HUES64 (cell line): Measurements from ENCODE around the gene TMBIM1. TPM values are rescaled to one million over a fixed set of nuclear protein-coding genes. Genes with fewer than 3 reads are reported as not detected.

Source experiments
- H3K27ac ChIP-seq: 2 replicates; pipeline ENCODE4 v1.7.0; 2013; ENCODE audit warnings: low read depth, low read length, inconsistent platforms
- H3K27me3 ChIP-seq: 2 replicates; pipeline ENCODE4 v1.6.1; 2013; ENCODE audit warnings: mild to moderate bottlenecking, low read length; ENCODE audit not compliant: insufficient read depth
- H3K36me3 ChIP-seq: 2 replicates; pipeline ENCODE4 v1.6.1; 2013; ENCODE audit warnings: mild to moderate bottlenecking, low read length; ENCODE audit not compliant: insufficient read depth
- H3K4me1 ChIP-seq: 2 replicates; pipeline ENCODE4 v1.6.1; 2013; ENCODE audit warnings: mild to moderate bottlenecking, low read length, moderate library complexity; ENCODE audit not compliant: insufficient read depth
- H3K4me3 ChIP-seq: 2 replicates; pipeline ENCODE4 v1.5.1; 2013; ENCODE audit warnings: mild to moderate bottlenecking, low read length, moderate library complexity
- H3K9ac ChIP-seq: 2 replicates; pipeline ENCODE4 v1.6.1; 2013; ENCODE audit warnings: mild to moderate bottlenecking, low read depth, low read length
- H3K9me3 ChIP-seq: 2 replicates; pipeline ENCODE4 v1.6.1; 2013; ENCODE audit warnings: low read depth, low read length; ENCODE audit not compliant: insufficient read depth
- whole genome bisulfite sequencing: fragments of 150-250, 120-280 bp; methylation state at CpG from one replicate; pipeline ENCODE4 v1.1.7; 2013; ENCODE audit warnings: missing lambda C conversion rate; 5-methylcytosine and 5-hydroxymethylcytosine counted together
- polyA plus RNA-seq, 2 experiments: library from polyadenylated mRNA; stranded (reverse); fragments of 50-300 nt; gene quantifications; one replicate each; pipeline ENCODE4 v1.2.3, GENCODE V29; 2013

The TMBIM1 gene, protein sequence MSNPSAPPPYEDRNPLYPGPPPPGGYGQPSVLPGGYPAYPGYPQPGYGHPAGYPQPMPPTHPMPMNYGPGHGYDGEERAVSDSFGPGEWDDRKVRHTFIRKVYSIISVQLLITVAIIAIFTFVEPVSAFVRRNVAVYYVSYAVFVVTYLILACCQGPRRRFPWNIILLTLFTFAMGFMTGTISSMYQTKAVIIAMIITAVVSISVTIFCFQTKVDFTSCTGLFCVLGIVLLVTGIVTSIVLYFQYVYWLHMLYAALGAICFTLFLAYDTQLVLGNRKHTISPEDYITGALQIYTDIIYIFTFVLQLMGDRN
- 13.3 TPM for polyA plus RNA-seq (2013, experiment 1 of 2)
- polyA plus RNA-seq (2013, experiment 2 of 2) = 14.3 TPM

GRCh38 chr2:218292048-218293014 is at the start of gene TMBIM1:
TSS of gene TMBIM1 (minus strand) at chr2:218292503. CDS start at chr2:218282141, 10,362 bp downstream.
- H3K9me3 ChIP-seq = no peaks in the 10 kb centered on the region
- H3K27ac ChIP-seq = no peak within 1 kb of the TSS
- H3K36me3 ChIP-seq = no peaks in the 10 kb centered on the region
- peaks cover 19% of the 10 kb centered on the region for H3K4me1 ChIP-seq
- 13% methylated on average over 61 of the region's 63 CpGs for WGBS
- peak within 1 kb of the TSS; percentile 73 for H3K9ac ChIP-seq
- no peaks in the 10 kb centered on the region for H3K27me3 ChIP-seq
- peak within 1 kb of the TSS; percentile 69 for H3K4me3 ChIP-seq

- H3K27ac ChIP-seq = no peak overlapping the region
- H3K36me3 ChIP-seq = no peaks in the 10 kb centered on the region
- no peak overlapping the region for H3K9ac ChIP-seq
- 91% methylated on average over 8 of the region's 8 CpGs for WGBS
- no peaks in the 10 kb centered on the region for H3K9me3 ChIP-seq
- H3K4me1 ChIP-seq = no peaks in the 10 kb centered on the region
- no peaks in the 10 kb centered on the region for H3K27me3 ChIP-seq
- H3K4me3 ChIP-seq = no peak overlapping the region
Observed at GRCh38 chr2:218341381-218341780, 49.1 kb upstream of the TMBIM1 start.

DNA sequence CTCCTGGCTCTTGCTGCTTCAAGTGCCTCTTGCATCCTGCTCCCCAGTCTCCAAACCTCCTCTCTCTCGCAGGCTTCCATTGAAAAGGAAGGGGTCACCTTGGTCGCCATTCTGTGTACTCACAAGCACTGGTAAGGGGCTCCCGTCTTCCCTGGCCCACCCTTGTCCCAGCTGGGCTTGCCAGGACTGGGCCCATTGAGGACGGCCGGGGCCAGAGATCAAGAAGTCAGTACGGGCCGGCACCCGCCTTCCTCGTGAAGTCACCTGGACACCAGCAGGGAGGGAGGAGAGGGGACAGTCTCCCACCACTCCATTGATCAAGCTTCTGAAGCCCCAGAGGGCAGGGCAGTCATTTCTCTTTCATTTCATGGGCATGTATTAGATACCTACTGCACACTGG is 48.4 kb upstream of the TMBIM1 start:
- H3K4me3 ChIP-seq = no peak overlapping the region
- H3K36me3 ChIP-seq = no peaks in the 10 kb centered on the region
- H3K27me3 ChIP-seq = no peaks in the 10 kb centered on the region
- 90% methylated on average over 9 of the region's 9 CpGs for WGBS
- H3K9ac ChIP-seq = no peak overlapping the region
- no peaks in the 10 kb centered on the region for H3K9me3 ChIP-seq
- no peak overlapping the region for H3K27ac ChIP-seq
- H3K4me1 ChIP-seq = no peaks in the 10 kb centered on the region

GRCh38 chr2:218334531-218334930 is 42.2 kb upstream of the TMBIM1 start:
- no peak overlapping the region for H3K9ac ChIP-seq
- WGBS = 96% methylated on average over 3 of the region's 3 CpGs
- no peaks in the 10 kb centered on the region for H3K9me3 ChIP-seq
- no peaks in the 10 kb centered on the region for H3K36me3 ChIP-seq
- H3K27ac ChIP-seq = no peak overlapping the region
- no peaks in the 10 kb centered on the region for H3K27me3 ChIP-seq
- peaks cover 4% of the 10 kb centered on the region; the same call in 1 of the 2 replicates for H3K4me1 ChIP-seq
- no peak overlapping the region for H3K4me3 ChIP-seq

- Histone ChIP-seq H3K27me3 (no peaks in the 10 kb centered on the region), H3K9ac (no peak overlapping the region), H3K4me1 (peaks cover 4% of the 10 kb centered on the region; the same call in 1 of the 2 replicates), H3K9me3 (no peaks in the 10 kb centered on the region), H3K36me3 (no peaks in the 10 kb centered on the region), H3K4me3 (no peak overlapping the region), H3K27ac (no peak overlapping the region)
- WGBS = 86% methylated on average over 16 of the region's 16 CpGs
Observed at GRCh38 chr2:218332920-218333645, 40.8 kb upstream of the TMBIM1 start.

GRCh38 chr2:218332288-218332687 is 40.0 kb upstream of the TMBIM1 start:
- H3K9me3 ChIP-seq = no peaks in the 10 kb centered on the region
- no peaks in the 10 kb centered on the region for H3K36me3 ChIP-seq
- no peaks in the 10 kb centered on the region for H3K27me3 ChIP-seq
- no peak overlapping the region for H3K27ac ChIP-seq
- H3K9ac ChIP-seq = no peak overlapping the region
- 84% methylated on average over 1 of the region's 1 CpG for WGBS
- no peak overlapping the region for H3K4me3 ChIP-seq
- peaks cover 4% of the 10 kb centered on the region; the same call in 1 of the 2 replicates for H3K4me1 ChIP-seq

- no peaks in the 10 kb centered on the region for H3K36me3 ChIP-seq
- no peaks in the 10 kb centered on the region for H3K9me3 ChIP-seq
- WGBS = 89% methylated on average over 8 of the region's 8 CpGs
- no peak overlapping the region for H3K9ac ChIP-seq
- peaks cover 4% of the 10 kb centered on the region; the same call in 1 of the 2 replicates for H3K4me1 ChIP-seq
- H3K27ac ChIP-seq = no peak overlapping the region
- H3K4me3 ChIP-seq = no peak overlapping the region
- H3K27me3 ChIP-seq = no peaks in the 10 kb centered on the region
Observed at GRCh38 chr2:218331745-218332144, 39.4 kb upstream of the TMBIM1 start.

- Histone ChIP-seq H3K4me3 (no peak overlapping the region), H3K27ac (no peak overlapping the region), H3K36me3 (no peaks in the 10 kb centered on the region), H3K4me1 (peaks cover 19% of the 10 kb centered on the region), H3K9ac (no peak overlapping the region), H3K9me3 (no peaks in the 10 kb centered on the region), H3K27me3 (no peaks in the 10 kb centered on the region)
- WGBS = 91% methylated on average over 8 of the region's 8 CpGs
Observed at GRCh38 chr2:218329826-218330593, 37.7 kb upstream of the TMBIM1 start.

- Histone ChIP-seq H3K27me3 (no peaks in the 10 kb centered on the region), H3K27ac (no peak overlapping the region), H3K4me3 (no peak overlapping the region), H3K36me3 (no peaks in the 10 kb centered on the region), H3K9ac (no peak overlapping the region; the same call in 1 of the 2 replicates), H3K9me3 (no peaks in the 10 kb centered on the region), H3K4me1 (peaks cover 26% of the 10 kb centered on the region)
- 88% methylated on average over 18 of the region's 18 CpGs for WGBS
Observed at GRCh38 chr2:218329027-218329825, 36.9 kb upstream of the TMBIM1 start.

DNA sequence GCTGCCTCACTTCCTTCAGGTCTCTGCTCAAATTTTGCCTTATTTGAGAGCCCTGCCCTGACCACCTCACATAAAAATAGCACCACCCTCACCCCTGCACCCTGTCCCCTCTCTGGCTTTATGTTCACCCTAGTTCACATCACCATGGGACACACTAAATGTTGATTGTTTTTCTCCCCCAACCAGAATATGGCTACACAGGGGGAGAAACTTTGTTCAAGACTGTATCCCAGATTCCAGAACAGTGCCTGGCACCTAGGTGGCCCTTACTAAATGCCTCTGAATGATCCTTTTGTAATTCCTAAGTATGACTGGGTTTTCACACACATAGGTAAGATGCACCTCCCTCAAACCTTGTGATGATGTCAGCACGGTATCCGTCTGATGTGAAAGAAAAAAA is 36.0 kb upstream of the TMBIM1 start:
- H3K27ac ChIP-seq = no peak overlapping the region
- no peaks in the 10 kb centered on the region for H3K27me3 ChIP-seq
- no peak overlapping the region for H3K9ac ChIP-seq
- H3K36me3 ChIP-seq = no peaks in the 10 kb centered on the region
- H3K4me1 ChIP-seq = peaks cover 29% of the 10 kb centered on the region
- H3K4me3 ChIP-seq = no peak overlapping the region
- 90% methylated on average over 2 of the region's 2 CpGs for WGBS
- H3K9me3 ChIP-seq = no peaks in the 10 kb centered on the region
